HG02970 (cell line): ENCODE data around the gene PAPPA.

Source experiments
- ATAC-seq: cut with Tn5 transposase; IDR thresholded peaks from one replicate; pipeline ENCODE4 v1.9.1; 2021; ENCODE audit warnings: mild to moderate bottlenecking, moderate library complexity, moderate number of reproducible peaks; ENCODE audit not compliant: unreplicated experiment, low FRiP score

PAPPA gene

DNA sequence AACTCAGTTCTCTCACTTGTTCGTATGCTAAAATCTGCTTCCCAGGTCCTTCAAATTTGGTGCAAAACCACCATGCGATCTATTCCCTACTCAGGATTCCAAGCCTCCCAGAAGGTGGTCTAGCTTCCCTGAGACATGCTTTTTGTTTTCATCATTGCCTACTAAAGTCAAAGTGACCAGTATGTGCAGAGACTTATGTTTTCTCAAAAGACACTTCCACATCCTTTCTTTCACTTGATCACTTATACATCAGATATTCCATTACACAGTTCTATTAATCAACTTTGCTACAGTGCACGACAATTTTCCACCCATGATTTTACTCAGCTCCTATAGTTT lies 242.1 kb downstream of the PAPPA start:
- ATAC-seq = no peak

- no peak for ATAC-seq
Observed at GRCh38 chr9:116403171-116403570, 249.6 kb downstream of the PAPPA start.

DNA sequence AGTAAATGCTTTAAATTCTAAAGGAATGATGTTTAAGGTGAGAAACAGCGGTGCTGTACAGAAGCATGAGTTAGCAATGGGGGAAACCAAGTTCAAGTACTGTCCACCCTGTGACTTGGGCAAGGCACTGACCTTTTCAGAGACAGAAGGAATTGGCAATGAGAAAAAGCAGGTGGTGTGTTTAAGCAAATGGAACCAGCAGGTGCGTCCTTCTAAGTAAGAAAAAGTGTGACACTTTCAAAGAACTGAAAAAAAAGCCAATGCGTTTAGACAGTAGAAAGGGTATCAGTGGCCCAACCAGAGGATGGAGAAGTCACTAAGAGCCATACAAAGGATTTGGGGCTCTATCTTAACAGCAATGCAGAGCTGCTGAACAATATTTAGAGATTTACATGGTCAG lies 250.6 kb downstream of the PAPPA start:
- no peak for ATAC-seq

DNA sequence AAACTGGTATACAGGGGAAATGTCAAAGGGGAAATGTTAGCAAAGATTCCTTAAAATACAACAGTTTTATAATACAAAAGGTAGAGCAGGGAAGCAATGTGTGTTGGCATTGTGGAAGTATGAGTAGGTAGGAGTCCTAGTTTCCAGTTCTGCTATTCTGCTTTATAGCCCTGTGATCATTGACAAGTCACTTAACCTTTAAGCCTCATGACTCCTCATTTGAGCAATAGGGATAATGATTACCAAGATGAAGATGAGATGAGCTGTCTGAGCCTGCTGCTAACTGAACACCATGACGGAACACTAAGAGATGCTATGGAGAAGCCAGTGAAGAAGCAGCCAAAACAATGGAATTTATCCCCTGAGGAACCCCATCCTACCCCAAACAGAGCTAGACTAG lies 251.7 kb downstream of the PAPPA start:
- no peak for ATAC-seq

GRCh38 chr9:116406469-116406868 lies 252.9 kb downstream of the PAPPA start:
- ATAC-seq = no peak

GRCh38 chr9:116409129-116409528 lies 255.5 kb downstream of the PAPPA start:
- ATAC-seq = no peak

- no peak for ATAC-seq
Observed at GRCh38 chr9:116409638-116410037, 256.0 kb downstream of the PAPPA start.

DNA sequence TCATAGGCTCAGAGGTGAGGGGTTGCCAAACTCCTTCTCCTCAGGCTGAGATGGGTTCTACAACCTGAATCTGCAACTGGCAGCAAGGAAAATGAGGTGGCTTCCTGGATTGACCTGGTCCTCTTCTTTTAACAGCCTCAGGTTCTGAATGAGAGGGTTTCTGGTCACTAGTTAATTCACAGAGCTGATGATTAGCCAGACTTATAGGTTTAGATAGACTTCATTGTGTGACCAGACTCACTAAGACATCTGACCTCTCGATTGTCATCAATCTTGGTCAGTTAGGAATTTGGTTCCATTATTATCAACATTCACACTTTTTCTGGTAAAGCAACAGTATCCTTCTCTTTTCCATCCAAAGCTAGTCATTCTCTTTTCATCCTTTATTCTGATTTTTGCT lies 257.9 kb downstream of the PAPPA start:
- ATAC-seq = no peak

DNA sequence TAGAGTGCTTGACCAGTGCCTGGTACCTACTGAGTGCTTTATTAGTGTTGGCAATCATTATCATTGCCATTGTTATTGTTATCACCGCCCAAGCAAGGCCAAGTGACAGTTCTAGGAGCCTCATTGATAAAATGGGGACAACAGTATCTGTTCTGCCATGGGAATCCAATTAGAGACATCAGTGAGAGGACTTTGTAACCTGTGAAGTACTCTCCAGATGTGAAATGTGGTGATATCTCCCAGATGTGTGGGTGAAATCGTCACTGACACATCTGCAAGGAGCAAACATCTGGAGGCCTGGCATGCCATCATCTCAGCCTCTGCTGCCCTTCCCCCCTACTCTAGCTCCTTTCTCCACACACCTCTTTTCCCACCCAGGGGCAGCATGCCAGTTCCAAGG lies 260.8 kb downstream of the PAPPA start:
- no peak for ATAC-seq

- ATAC-seq = no peak
Observed at GRCh38 chr9:116416421-116416820, 262.8 kb downstream of the PAPPA start.

GRCh38 chr9:116417464-116417863 lies 263.9 kb downstream of the PAPPA start:
- ATAC-seq = no peak

GRCh38 chr9:116419181-116419580 lies 265.6 kb downstream of the PAPPA start:
- no peak for ATAC-seq

DNA sequence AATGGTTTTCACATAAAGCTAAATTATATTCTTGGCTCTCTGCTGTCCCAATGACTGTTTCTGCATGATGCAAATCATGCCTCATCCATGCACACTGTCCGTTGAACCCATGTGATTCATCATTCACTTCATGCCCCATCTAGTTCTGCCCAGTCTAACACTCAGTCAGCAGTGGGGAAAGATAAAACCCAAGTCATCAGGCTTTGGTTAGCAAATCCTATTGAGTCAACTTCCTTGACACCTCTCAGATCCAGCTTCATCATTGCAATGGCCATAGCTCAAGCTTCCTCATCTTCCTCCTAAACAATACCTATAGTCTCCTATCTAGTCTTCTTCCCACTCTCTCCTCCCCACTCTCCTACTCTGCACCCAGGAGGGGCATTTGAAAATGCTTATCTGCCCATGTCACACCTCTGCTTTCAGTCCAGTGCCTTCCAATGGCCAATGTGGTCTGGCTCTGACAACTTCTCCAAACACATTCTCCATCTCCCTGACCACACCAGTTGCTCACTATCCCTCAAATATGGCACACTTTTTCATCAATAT lies 267.5 kb downstream of the PAPPA start:
- ATAC-seq = no peak

GRCh38 chr9:116422119-116422979 lies 268.8 kb downstream of the PAPPA start:
- no peak for ATAC-seq

GRCh38 chr9:116423149-116423548 lies 269.6 kb downstream of the PAPPA start:
- ATAC-seq = no peak

DNA sequence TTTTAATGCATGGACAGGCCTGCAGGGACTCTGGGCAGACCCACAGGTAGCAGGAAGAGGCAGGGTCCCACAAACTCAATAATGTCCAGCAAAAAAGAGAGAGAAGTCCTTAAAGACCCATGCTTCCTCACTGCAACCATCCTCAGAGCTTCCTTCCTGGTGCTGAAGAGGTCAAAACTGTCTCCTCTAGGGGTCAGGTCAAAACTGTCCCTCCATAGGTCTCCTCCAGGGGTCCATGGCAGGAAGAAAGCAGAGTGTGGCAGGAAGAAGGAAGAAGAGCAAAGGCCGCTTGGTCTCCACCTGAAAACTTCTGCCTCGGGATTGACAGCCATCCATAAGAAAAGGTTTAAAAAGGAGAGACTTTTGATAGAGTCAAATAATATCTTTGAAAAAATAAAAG lies 271.7 kb downstream of the PAPPA start:
- no peak for ATAC-seq

- no peak for ATAC-seq
Observed at GRCh38 chr9:116430849-116431248, 277.3 kb downstream of the PAPPA start.

GRCh38 chr9:116432051-116432450 lies 278.5 kb downstream of the PAPPA start:
- no peak for ATAC-seq

DNA sequence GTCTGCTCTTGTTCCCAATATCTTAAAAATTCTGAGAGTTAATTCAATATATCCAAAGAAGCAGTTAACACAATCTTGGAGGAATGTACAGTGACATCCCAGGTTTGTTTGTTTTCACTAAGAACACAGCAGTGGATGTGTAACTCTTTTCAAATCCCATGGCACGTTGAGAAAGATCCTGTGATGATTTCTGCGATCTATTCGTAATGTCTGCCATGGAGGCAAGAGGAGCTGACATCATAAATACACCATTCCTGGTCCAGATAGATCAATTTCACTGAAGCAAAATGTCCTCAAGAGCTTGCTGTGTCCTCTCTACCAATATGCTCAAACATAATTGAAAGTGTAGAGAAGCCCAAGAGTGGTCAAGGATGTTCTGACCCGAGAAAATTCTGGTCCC lies 280.7 kb downstream of the PAPPA start:
- ATAC-seq = no peak

DNA sequence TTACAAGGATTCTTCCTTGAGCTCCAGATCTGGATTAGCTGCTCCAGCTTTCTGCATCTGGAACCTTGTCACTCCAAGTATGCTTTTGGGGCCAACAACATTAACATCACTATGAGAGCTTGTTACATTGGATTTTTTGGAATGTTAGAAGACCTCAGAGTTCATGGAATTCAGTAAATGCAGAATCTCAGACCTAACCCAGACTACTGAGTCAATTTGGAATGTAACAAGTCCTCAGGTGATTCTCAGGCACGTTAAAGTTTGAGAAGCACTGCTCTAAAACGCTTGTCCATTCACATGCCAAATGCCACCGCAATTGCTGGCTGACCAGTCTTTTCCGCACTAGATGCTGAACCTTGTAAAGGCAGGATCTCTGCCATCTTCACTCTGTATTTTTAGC lies 282.1 kb downstream of the PAPPA start:
- ATAC-seq = no peak

GRCh38 chr9:116436121-116436520 lies 282.5 kb downstream of the PAPPA start:
- no peak for ATAC-seq
